Memory B cell (primary cell): ENCODE results near the gene KCMF1.
A peak's percentile ranks its signal among the peaks of the same experiment; 100 is the strongest.
"Not testable (repeated sequence)": the region's sequence is repeated elsewhere in the genome, so short reads cannot be mapped to it uniquely, and the experiment has no call there.

Experiments
- ATAC-seq: fragments of 150-1000 bp; cut with Tn5 transposase; 2 replicates; pipeline ENCODE4 v1.10.0; 2021; ENCODE audit warnings: low read depth, mild to moderate bottlenecking, moderate library complexity
- DNase-seq, 2 donors: peaks; one replicate each; pipeline ENCODE4 v3.0.0; 2022; ENCODE audit warnings: low spot score in 2 of 2
- H3K27ac Mint-ChIP-seq: one replicate; pipeline ENCODE4 v1.8.0; 2022; ENCODE audit warnings: mild to moderate bottlenecking, moderate library complexity, mixed read lengths
- H3K27me3 Mint-ChIP-seq: one replicate; pipeline ENCODE4 v1.8.0; 2022; ENCODE audit warnings: mixed read lengths
- H3K36me3 Mint-ChIP-seq: one replicate; pipeline ENCODE4 v1.8.0; 2022; ENCODE audit warnings: mild to moderate bottlenecking, mixed read lengths
- H3K4me1 Mint-ChIP-seq: one replicate; pipeline ENCODE4 v1.8.0; 2022; ENCODE audit warnings: mixed read lengths
- H3K4me3 Mint-ChIP-seq: one replicate; pipeline ENCODE4 v1.8.0; 2022; ENCODE audit warnings: mild to moderate bottlenecking, moderate library complexity, mixed read lengths
- H3K9me3 Mint-ChIP-seq: one replicate; pipeline ENCODE4 v1.8.0; 2022; ENCODE audit warnings: mixed read lengths

Gene KCMF1

DNA sequence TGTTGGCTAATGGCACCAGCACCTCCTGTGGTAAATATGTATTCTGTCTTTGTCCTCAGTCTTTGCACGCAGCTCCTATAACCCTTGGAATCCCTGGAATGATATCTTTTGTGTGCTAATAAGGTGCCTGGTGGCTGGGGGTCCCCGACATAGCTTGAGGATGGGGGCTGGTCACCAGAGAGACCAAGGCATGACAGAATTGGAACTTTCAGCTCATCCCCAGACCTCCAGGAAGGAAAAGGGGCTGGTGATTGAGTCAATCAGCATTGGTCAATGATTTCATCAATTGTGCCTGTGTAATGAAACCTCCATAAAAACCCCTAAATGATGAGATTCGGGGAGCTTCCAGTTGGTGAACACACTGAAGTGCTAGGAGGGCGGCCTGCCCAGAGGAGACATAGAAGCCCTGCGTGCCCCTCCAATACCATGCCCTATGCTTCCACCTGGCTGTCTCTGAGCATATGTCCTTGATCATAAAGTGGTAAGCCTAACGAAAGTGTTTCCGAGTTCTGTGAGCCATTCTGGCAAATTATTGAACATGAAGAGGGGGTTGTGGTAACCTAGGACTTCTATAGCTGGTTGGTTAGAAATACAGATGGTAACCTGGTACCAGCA lies 26.6 kb upstream of the KCMF1 start:
- Mint-ChIP-seq H3K27ac (peak overlapping the region; percentile 91), H3K4me3 (no peak overlapping the region), H3K36me3 (peaks cover 2% of the 10 kb centered on the region), H3K9me3 (no peaks in the 10 kb centered on the region), H3K27me3 (no peaks in the 10 kb centered on the region), H3K4me1 (peaks cover 28% of the 10 kb centered on the region)
- DNase-seq, result no peak
- no peak for ATAC-seq

DNA sequence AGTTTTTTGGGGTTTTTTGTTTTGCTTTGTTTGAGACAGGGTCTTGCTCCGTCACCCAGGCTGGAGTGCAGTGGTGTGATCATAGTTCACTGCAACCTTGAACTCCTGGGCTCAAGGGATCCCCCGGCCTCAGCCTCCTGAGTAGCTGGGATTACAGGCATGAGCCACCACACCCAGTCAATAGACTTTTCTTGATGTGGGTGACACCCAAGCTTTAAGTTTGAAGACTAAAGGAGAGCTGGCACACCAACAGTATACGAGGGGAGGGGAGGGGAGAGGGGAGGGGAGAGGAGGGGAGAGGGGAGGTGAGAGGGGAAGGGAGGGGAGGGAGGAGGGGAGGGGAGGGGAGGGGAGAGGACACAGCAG lies 25.1 kb upstream of the KCMF1 start:
- peaks cover 27% of the 10 kb centered on the region for H3K4me1 Mint-ChIP-seq
- not testable (repeated sequence) for H3K9me3 Mint-ChIP-seq, DNase-seq, H3K36me3 Mint-ChIP-seq, ATAC-seq, H3K27me3 Mint-ChIP-seq
- peak overlapping the region; percentile 91 for H3K27ac Mint-ChIP-seq
- H3K4me3 Mint-ChIP-seq, result peak overlapping the region; percentile 75

DNA sequence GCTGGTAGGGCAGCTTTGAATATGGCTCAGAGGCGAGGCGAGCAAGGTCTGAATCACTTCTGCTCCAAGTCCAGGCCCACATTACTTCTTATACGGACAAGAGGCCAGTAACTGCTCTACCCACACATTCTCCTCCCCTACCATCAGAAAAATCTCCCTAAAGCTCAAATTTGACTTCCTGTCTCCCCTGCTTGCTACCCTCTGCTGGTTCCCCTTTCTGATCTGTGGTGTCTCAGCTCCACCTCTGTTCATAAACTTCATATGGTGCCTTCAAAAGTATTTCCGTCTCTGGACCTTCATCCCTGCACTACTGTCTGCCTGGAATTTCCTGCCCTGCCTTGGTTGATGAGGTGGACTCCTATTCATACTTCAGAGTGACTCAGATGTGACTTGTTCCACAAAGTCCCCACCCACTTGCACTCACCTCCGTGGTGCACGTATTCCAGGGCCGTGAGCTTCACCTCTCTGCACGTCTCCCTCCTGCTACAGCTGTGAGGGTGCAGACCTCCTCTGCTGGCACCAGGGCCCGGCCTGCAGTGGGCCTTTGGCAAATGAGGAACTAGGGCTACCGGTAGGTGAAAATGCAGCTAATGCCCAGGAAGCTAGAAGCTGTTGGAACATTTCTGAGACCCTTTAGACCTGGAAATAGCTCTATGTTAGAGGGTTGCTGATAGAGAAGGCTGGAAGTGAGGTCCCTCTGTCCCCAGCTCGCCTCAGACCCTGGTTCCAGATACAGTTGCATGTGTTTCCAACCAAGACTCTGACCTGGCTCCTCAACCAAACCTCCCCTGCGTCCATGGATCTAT lies 24.6 kb upstream of the KCMF1 start:
- Mint-ChIP-seq H3K4me3 (peak overlapping the region; percentile 75), H3K27me3 (no peaks in the 10 kb centered on the region), H3K9me3 (no peaks in the 10 kb centered on the region), H3K4me1 (peaks cover 27% of the 10 kb centered on the region), H3K27ac (peak overlapping the region; percentile 91), H3K36me3 (peaks cover 2% of the 10 kb centered on the region)
- peak; percentile 92 for ATAC-seq
- peak; percentile 35 to 48 for DNase-seq

DNA sequence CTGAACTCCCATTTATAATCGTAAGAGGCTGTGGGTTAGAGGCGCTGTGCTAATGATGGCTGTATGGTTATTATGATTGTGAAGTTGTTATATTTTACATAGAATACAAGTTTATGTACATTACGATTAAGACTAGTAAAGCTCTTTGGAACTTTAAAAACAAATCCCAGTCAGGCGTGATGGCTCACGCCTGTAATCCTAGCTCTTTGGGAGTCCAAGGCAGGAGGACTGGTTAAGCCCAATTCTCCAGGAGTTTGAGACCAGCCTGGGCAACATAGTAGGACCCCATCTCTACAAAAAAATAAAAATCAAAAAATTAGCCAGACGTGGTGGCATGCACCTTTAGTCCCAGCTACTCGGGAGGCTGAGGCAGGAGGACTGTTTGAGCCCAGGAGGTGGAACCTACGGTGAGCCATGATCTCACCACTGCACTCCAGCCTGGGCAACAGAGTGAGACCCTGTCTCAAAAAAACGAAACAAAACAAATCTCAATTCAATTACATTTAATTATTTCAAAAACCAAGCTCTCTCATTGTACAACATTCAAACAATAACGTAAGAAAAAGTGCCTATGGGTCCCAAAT lies 23.9 kb upstream of the KCMF1 start:
- peak overlapping the region; percentile 75 for H3K4me3 Mint-ChIP-seq
- peaks cover 2% of the 10 kb centered on the region for H3K36me3 Mint-ChIP-seq
- H3K27me3 Mint-ChIP-seq, result no peaks in the 10 kb centered on the region
- peaks cover 27% of the 10 kb centered on the region for H3K4me1 Mint-ChIP-seq
- no peak for ATAC-seq
- H3K9me3 Mint-ChIP-seq, result no peaks in the 10 kb centered on the region
- no peak for DNase-seq
- H3K27ac Mint-ChIP-seq, result peak overlapping the region; percentile 91

DNA sequence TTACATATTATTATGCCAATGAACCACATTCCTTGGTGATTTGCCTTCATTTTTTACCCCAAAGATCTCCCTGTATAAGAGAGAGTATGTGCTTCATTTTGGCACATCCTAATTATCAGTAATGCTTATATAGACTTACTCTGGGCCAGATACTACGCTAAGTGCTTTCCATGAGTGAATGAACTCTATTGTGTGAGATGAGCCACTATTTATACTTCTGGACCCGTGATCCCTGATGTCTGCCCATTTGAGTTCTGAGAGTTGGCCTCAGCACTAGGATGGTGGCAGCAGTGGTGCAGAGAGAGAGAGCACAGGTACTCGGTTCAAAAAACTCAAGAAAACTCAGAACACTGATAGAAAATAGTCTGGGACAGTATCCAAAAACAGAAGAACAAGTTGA lies 17.4 kb upstream of the KCMF1 start:
- Mint-ChIP-seq H3K27me3 (no peaks in the 10 kb centered on the region), H3K27ac (no peak overlapping the region), H3K36me3 (peaks cover 2% of the 10 kb centered on the region), H3K4me1 (peaks cover 8% of the 10 kb centered on the region), H3K9me3 (no peaks in the 10 kb centered on the region), H3K4me3 (no peak overlapping the region)
- DNase-seq (no peak), ATAC-seq (no peak)

DNA sequence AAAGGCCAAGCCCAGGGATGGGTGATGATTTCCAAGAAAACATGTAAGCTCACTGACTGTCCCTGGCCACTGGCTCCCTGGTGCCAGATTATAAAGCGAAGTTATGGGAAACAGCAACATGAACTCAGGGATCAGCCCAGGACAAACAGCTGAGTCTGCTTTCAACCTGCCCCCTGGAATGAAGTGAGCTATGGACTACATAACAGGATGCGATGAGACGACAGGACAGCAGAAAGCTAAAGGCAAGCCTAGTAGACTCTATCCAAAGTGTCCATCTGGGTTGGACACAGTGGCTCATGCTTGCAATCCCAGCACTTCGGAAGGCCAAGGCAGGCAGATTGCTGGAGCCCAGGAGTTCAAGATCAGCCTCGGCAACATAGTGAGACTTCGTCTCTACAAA lies 16.6 kb upstream of the KCMF1 start:
- peaks cover 10% of the 10 kb centered on the region for H3K4me1 Mint-ChIP-seq
- H3K9me3 Mint-ChIP-seq, result no peaks in the 10 kb centered on the region
- H3K36me3 Mint-ChIP-seq, result peaks cover 2% of the 10 kb centered on the region
- H3K27ac Mint-ChIP-seq, result no peak overlapping the region
- ATAC-seq, result no peak
- no peak for DNase-seq
- no peak overlapping the region for H3K4me3 Mint-ChIP-seq
- no peaks in the 10 kb centered on the region for H3K27me3 Mint-ChIP-seq

DNA sequence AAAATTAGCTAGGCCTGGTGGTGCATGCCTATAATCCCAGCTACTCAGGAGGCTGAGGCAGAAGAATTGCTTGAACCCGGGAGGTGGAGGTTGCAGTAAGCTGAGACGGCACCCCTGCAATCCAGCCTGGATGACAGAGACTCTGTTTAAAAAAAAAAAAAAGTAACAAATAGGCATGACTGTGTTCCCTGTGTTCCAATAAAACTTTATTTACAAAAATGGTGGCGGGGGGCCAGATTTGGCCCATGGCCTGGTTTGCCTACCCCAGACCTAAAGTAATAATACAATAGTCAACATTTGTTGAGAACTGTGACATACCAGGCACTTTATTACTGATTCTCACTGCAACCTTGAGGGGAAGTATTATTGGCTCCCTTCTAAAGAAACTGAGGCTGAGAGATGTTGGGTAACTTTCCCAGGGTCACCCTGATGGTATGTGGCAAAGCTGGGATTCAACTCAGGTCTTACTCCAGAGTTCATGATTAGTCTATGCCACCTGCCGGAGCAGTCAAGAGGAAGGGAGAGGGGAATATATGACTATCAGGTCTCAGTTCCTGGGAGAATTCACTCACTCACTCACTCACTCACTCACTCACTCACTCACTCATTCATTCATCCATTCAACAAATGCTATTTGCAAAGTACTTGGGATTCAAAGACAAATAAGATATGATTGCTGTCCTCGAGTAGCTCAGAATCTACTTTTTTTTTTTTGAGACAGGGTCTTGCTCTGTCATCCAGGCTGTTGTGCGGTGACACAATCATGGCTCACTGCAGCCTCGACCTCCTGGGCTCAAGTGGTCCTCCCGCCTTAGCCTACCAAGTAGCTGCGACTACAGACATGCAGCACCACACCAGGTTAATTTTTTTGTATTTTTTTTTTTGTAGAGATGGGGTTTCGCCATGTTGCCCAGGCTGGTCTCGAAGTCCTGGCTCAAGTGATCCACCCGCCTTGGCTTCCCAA lies 14.3 kb upstream of the KCMF1 start:
- Mint-ChIP-seq H3K9me3 (no peaks in the 10 kb centered on the region), H3K4me1 (peaks cover 18% of the 10 kb centered on the region), H3K27ac (peak overlapping the region; percentile 28), H3K4me3 (no peak overlapping the region), H3K36me3 (peaks cover 4% of the 10 kb centered on the region), H3K27me3 (no peaks in the 10 kb centered on the region)
- DNase-seq (no peak), ATAC-seq (no peak)

DNA sequence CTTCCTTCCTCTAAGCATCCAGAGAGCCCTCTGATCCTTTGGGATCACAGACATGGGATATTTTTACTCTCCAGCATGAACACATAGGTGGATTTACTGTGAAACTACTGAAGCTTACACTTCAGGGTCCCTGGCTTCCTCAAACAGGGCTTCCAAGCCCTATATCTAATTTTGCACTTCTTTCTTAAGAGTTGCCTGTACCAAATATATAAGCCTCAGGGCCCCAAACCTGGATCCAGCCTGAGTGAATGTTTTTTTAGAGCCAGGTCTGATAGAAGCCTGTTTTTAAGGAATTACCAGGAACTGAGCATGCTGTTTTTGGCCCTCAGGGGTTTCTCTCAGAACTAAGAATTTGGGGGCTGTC lies 13.2 kb upstream of the KCMF1 start:
- Mint-ChIP-seq H3K27ac (peak overlapping the region; percentile 31), H3K4me1 (peaks cover 19% of the 10 kb centered on the region), H3K27me3 (no peaks in the 10 kb centered on the region), H3K4me3 (no peak overlapping the region), H3K36me3 (peaks cover 4% of the 10 kb centered on the region), H3K9me3 (no peaks in the 10 kb centered on the region)
- no peak for ATAC-seq
- DNase-seq, result no peak

DNA sequence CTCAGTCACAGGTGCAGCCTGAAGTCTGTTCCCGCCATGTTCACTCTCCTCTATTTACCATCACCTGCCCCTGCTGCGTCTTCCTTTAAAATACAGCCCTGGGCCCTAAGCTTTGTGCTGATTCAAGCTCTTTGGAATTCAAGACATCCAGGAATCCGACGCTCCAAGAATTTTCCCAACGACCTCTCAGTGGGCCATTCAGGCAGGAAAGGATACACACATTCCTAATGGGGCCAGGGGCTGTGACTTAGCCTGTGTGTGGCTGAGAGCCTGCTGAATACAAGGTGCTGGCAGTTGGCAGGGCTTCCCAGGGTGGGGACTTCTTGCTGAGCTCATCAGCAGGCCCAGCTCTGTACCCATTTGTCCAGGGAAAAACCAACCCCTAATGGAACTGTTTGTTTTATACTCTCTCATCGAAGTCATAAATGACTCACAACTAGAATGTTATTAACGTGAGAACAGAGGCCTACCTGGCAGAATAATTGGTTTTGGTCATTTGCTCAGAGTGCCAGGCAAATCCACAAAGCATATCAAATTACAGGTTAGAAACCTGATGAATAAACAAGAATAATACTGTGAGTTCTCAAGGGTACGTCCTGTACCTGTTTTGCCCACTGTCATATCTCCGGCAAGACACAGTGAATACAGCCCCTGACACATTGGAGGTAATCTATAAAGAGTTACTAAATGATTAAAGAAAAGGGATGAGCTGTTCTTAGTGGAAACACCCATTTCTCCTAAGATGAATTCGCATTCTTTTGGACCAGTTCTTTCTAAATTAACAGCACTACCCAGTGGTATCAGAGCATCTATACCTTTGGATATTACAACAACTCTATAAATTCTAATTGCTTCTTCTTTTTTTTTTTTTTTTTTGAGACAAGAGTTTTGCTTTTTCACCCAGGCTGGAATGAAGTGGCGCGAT lies 12.6 kb upstream of the KCMF1 start:
- Mint-ChIP-seq H3K4me1 (peaks cover 25% of the 10 kb centered on the region), H3K27me3 (no peaks in the 10 kb centered on the region), H3K36me3 (peaks cover 11% of the 10 kb centered on the region), H3K9me3 (no peaks in the 10 kb centered on the region), H3K4me3 (no peak overlapping the region), H3K27ac (peak overlapping the region; percentile 82)
- ATAC-seq (no peak), DNase-seq (no peak)

DNA sequence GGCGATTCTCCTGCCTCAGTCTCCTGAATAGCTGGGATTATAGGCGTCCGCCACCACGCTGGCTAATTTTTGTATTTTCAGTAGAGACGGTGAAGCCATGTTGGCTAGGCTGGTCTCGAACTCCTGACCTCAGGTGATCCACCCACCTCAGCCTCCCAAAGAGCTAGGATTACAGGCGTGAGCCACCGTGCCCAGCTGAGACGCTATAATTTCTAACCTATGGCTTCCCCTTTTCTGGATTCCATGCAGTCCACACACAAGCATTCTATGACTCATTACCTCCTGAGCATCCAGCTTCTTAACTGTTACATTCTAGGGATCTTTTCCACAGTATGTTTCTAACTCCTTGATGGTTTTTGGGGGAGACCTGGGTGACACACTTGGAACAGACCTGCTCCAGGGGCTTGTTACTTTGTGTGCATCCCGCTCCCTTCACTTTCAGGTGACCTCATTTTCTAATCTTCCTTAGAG lies 11.8 kb upstream of the KCMF1 start:
- Mint-ChIP-seq H3K36me3 (peaks cover 14% of the 10 kb centered on the region), H3K4me3 (no peak overlapping the region), H3K9me3 (no peaks in the 10 kb centered on the region), H3K27ac (peak overlapping the region; percentile 82), H3K27me3 (no peaks in the 10 kb centered on the region), H3K4me1 (peaks cover 31% of the 10 kb centered on the region)
- ATAC-seq (no peak), DNase-seq (no peak)

DNA sequence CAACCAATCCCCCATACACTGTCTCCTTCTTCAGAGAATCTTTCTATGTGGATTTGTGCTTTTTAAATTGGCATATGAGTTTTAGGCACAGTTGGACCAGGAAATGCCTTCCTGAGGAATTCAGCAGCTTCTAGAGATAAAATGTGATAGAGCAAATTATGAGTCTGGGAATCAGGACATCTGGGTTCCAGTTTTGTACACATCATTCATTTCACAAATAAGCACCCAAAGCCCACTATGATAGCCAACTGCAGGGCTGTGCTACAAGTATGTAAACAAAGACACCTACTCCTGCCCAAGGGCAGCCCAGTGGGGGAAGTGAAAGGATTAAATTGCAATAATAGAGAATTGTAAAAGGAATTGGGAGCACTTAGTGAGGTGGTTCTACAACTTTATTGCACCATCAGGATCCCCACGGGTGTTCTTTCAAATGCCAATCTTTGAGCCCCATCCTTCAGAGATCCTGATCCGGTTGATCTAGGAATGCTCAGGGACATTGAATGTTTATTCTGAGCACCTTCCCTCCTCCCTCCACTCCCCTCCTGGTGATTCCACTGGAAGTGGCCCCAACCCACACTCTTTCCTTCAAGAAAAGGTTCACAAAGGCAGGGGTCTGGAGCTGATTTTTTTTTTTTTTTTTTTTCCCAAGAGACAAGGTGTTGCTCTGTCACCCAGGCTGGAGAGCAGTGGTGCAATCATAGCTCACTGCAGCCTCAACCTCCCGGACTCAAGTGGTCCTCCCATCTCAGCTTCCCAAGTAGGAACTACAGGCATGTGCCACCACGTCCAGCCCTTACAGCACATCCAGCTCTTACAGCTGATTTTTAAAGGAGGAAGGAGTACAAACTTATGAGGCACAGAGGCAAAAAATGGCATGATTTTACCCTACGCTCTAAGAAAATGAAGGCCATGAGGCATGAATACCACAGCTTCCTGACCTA lies 11.1 kb upstream of the KCMF1 start:
- DNase-seq (no peak), ATAC-seq (peak; percentile 34)
- Mint-ChIP-seq H3K27ac (peak overlapping the region; percentile 82), H3K9me3 (no peaks in the 10 kb centered on the region), H3K36me3 (peaks cover 16% of the 10 kb centered on the region), H3K27me3 (no peaks in the 10 kb centered on the region), H3K4me3 (peak overlapping the region; percentile 48), H3K4me1 (peaks cover 33% of the 10 kb centered on the region)

DNA sequence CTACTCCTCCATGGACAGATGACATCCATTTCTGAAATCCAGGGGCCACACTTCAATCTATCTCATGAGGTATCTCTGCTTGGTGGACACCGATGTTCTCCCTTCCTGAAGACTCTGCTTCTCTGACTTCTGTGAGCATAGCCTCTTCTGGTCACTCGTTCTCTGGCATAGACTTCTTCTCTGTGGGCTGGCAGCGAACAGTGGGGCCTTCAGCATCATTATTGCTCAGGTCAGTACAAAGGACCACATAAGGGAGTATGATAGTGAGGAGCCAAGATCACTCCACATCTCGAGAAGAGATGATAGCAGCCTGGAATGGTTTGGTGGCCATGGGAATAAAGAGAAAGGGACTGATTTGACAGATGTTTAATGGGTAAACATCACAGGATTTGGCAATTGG lies 8.0 kb upstream of the KCMF1 start:
- H3K27me3 Mint-ChIP-seq, result no peaks in the 10 kb centered on the region
- H3K4me3 Mint-ChIP-seq, result no peak overlapping the region
- no peak overlapping the region for H3K27ac Mint-ChIP-seq
- peaks cover 20% of the 10 kb centered on the region for H3K36me3 Mint-ChIP-seq
- H3K4me1 Mint-ChIP-seq, result peaks cover 38% of the 10 kb centered on the region
- ATAC-seq (no peak), DNase-seq (no peak)
- no peaks in the 10 kb centered on the region for H3K9me3 Mint-ChIP-seq
